Endothelial cell of umbilical vein (primary cell): ENCODE results near the gene MTFP1. TPM values are rescaled to one million over a fixed set of nuclear protein-coding genes. Genes with fewer than 3 reads are reported as not detected.

Source experiments
- BruUV-seq: library from RNA; stranded (reverse); fragments of 400-500 nt; replicated peaks from 2 replicates; lab custom pipeline; 2021; lab: Mats Ljungman, UMichigan
- CTCF ChIA-PET: fragments of 300-600, 350-600 bp; sonication (Branson Sonifier 250); formaldehyde crosslinking; loops from one replicate; lab custom pipeline; 2021; ENCODE audit warnings: antibody characterized with exemption, inconsistent platforms; lab: Charles Lee
- POLR2A ChIA-PET: fragments of 300-600, 350-600 bp; sonication (Branson Sonifier 250); formaldehyde crosslinking; loops from one replicate; lab custom pipeline; 2021; ENCODE audit warnings: antibody characterized with exemption, inconsistent platforms; lab: Charles Lee
- DNase-seq: peaks from one replicate; pipeline ENCODE4 v3.0.0-alpha.2; 2011; ENCODE audit warnings: low read depth, low spot score
- FAIRE-seq: peaks from 2 replicates; lab custom pipeline; 2011; peaks lifted over from hg19 to GRCh38; lab: Jason Lieb, UNC
- H2AFZ ChIP-seq: 2 replicates; pipeline ENCODE4 v1.6.0; 2012; ENCODE audit warnings: low read depth, low read length, control low read depth, inconsistent platforms
- H3K27ac ChIP-seq: 2 replicates; pipeline ENCODE4 v1.5.1; 2011; ENCODE audit warnings: low read depth, mild to moderate bottlenecking, control low read depth, low read length, moderate library complexity; ENCODE audit not compliant: insufficient read depth
- H3K27me3 ChIP-seq, 2 experiments: 2 replicates each; pipeline versions ENCODE4 v1.6.0 to v1.6.1; 2011; ENCODE audit warnings: low read length in 2 of 2, mixed read lengths in 1 of 2; ENCODE audit not compliant: control insufficient read depth in 2 of 2, insufficient read depth in 2 of 2
- H3K36me3 ChIP-seq, 2 experiments: 2 replicates in 1 of 2; 3 replicates in 1 of 2; pipeline ENCODE4 v1.5.1; 2011; ENCODE audit warnings: low read length in 2 of 2, mild to moderate bottlenecking in 1 of 2, moderate library complexity in 1 of 2; ENCODE audit not compliant: control insufficient read depth in 2 of 2, insufficient read depth in 2 of 2; ENCODE audit errors: extremely low read depth in 1 of 2
- H3K4me1 ChIP-seq: 3 replicates; pipeline ENCODE4 v1.5.1; 2011; ENCODE audit warnings: mild to moderate bottlenecking, low read length; ENCODE audit not compliant: control insufficient read depth, insufficient read depth; ENCODE audit errors: extremely low read depth
- H3K4me2 ChIP-seq: 2 replicates; pipeline ENCODE4 v1.6.1; 2011; ENCODE audit warnings: low read length, control low read depth, mixed read lengths; ENCODE audit not compliant: insufficient read depth
- H3K4me3 ChIP-seq, 3 experiments: fragments of 200-600 bp in 1 of 3; sonication (generic), shearing (Covaris generic) in 1 of 3; replicated peaks in 1 of 3; 2 replicates each; pipeline ENCODE4 v1.5.1; 2011 to 2016; ENCODE audit warnings: control low read depth in 3 of 3, low read length in 3 of 3, mild to moderate bottlenecking in 2 of 3, inconsistent platforms in 1 of 3, low read depth in 1 of 3, moderate library complexity in 1 of 3; ENCODE audit not compliant: insufficient read depth in 1 of 3
- H3K79me2 ChIP-seq: 2 replicates; pipeline ENCODE4 v1.6.0; 2012; ENCODE audit warnings: low read length, inconsistent platforms; ENCODE audit not compliant: control insufficient read depth, insufficient read depth
- H3K9ac ChIP-seq: replicated peaks from 2 replicates; pipeline ENCODE3; 2011; ENCODE audit warnings: low read length, control low read depth; ENCODE audit not compliant: insufficient read depth; ENCODE audit errors: extremely low read depth
- H3K9me1 ChIP-seq: replicated peaks from 3 replicates; pipeline ENCODE4 v1.6.0; 2011; ENCODE audit warnings: mild to moderate bottlenecking, low read length; ENCODE audit not compliant: control insufficient read depth, insufficient read depth; ENCODE audit errors: extremely low read depth
- H3K9me3 ChIP-seq: replicated peaks from 2 replicates; pipeline ENCODE4 v1.5.1; 2012; ENCODE audit warnings: low read length, inconsistent platforms; ENCODE audit not compliant: control insufficient read depth, insufficient read depth
- H4K20me1 ChIP-seq: replicated peaks from 2 replicates; pipeline ENCODE3; 2011; ENCODE audit warnings: mild to moderate bottlenecking, low read length; ENCODE audit not compliant: control insufficient read depth, insufficient read depth; ENCODE audit errors: extremely low read depth
- CTCF ChIP-seq, 2 donors: IDR thresholded peaks; 1 replicate in 1 of 2; 2 replicates in 1 of 2; pipeline ENCODE4 v1.5.1; 2011; ENCODE audit warnings: low read length in 2 of 2, mild to moderate bottlenecking in 2 of 2, moderate library complexity in 2 of 2, control low read depth in 1 of 2, inconsistent platforms in 1 of 2, low read depth in 1 of 2; ENCODE audit not compliant: insufficient read depth in 1 of 2; ENCODE audit errors: extremely low read depth in 1 of 2
- EZH2 ChIP-seq: IDR thresholded peaks from 2 replicates; pipeline ENCODE4 v1.6.1; 2012; ENCODE audit warnings: borderline replicate concordance, low read depth, mild to moderate bottlenecking, moderate library complexity, low read length, inconsistent platforms; ENCODE audit not compliant: severe bottlenecking
- FOS ChIP-seq: IDR thresholded peaks from 2 replicates; pipeline ENCODE4 v1.6.1; 2011; ENCODE audit warnings: mild to moderate bottlenecking, low read length, moderate library complexity, borderline replicate concordance; ENCODE audit not compliant: insufficient read depth
- GATA2 ChIP-seq: IDR thresholded peaks from 2 replicates; pipeline ENCODE4 v1.7.0; 2011; ENCODE audit warnings: low read depth, mild to moderate bottlenecking, moderate library complexity, mixed read lengths, low read length; ENCODE audit not compliant: insufficient read length, insufficient read depth
- JUN ChIP-seq: IDR thresholded peaks from 2 replicates; pipeline ENCODE4 v1.6.1; 2011; ENCODE audit warnings: borderline replicate concordance, low read depth; ENCODE audit not compliant: insufficient read length, insufficient read depth
- MAX ChIP-seq: IDR thresholded peaks from 2 replicates; pipeline ENCODE4 v1.6.1; 2011; ENCODE audit not compliant: insufficient read depth, insufficient read length
- MYC ChIP-seq: IDR thresholded peaks from one replicate; pipeline ENCODE4 v1.6.1; 2011; ENCODE audit warnings: mild to moderate bottlenecking, low read depth, low read length
- POLR2A ChIP-seq: IDR thresholded peaks from 2 replicates; pipeline ENCODE4 v1.6.1; 2012; ENCODE audit warnings: low read depth, mild to moderate bottlenecking, control low read depth, low read length
- POLR2AphosphoS5 ChIP-seq: IDR thresholded peaks from 2 replicates; pipeline ENCODE4 v1.6.1; 2012; ENCODE audit warnings: low read depth, mild to moderate bottlenecking, control low read depth, low read length, moderate library complexity; ENCODE audit not compliant: insufficient read depth
- dilution Hi-C: fragments of 300-500 bp; cut with MboI; formaldehyde crosslinking; loops from one replicate; pipeline ENCODE4 v1.15.0; 2019; ENCODE audit warnings: low sequenced_read_pairs; ENCODE audit not compliant: extremely low pct_ligation_motif_present
- intact Hi-C: fragments of 100-400 bp; cut with micrococcal nuclease; formaldehyde crosslinking; loops from one replicate; pipeline ENCODE4 v1.10.0; 2022
- polyA plus RNA-seq, 4 experiments: library from polyadenylated mRNA; depleted of rRNA in 3 of 4; stranded (reverse) in 3 of 4; unstranded in 1 of 4; fragments of >200 nt; gene quantifications; 2 replicates each; pipeline versions ENCODE4 v1.2.1 to v1.2.3, GENCODE V29; 2011 to 2012; ENCODE audit warnings: missing spikeins in 1 of 4
- total RNA-seq: library from RNA; stranded (reverse); gene quantifications from 2 replicates; pipeline ENCODE4 v1.2.3, GENCODE V29; 2021

MTFP1 gene
- total and polyA plus RNA-seq, 2 donors (not counting 3 experiments of a cell fraction or from before 2014, with no cell fraction given), result 30.3 to 41.9 TPM

DNA sequence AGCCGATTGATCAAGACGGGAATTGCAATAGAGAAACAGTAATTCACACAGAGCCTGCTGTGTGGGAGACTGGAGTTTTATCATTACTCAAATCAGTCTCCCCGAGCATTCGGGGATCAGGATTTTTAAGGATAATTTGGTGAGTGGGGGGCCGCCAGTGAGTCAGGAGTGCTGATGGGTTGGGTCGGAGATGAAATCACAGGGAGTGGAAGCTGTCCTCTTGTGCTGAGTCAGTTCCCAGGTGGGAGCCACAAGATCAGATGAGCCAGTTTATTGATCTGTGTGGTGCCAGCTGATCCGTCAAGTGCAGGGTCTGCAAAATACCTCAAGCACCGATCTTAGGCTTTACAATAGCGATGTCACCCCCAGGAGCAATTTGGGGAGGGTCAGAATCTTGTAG lies 15.5 kb downstream of the MTFP1 start:
- H3K9me3 ChIP-seq, result no peaks in the 10 kb centered on the region
- POLR2A ChIA-PET, result no interaction called here
- no peaks in the 10 kb centered on the region for H3K36me3 ChIP-seq
- no peak overlapping the region for H3K27ac ChIP-seq
- H3K27me3 ChIP-seq, result no peaks in the 10 kb centered on the region
- H3K4me3 ChIP-seq, result no peak overlapping the region
- FAIRE-seq (no peak), DNase-seq (no peak)
- BruUV-seq, result no TSS peak
- H3K9ac ChIP-seq, result no peak overlapping the region
- no peak overlapping the region for H2AFZ ChIP-seq
- dilution Hi-C loops (no loop called here), intact Hi-C loops (no loop called here)
- TF ChIP-seq POLR2A, result no peak
- no peak for TF ChIP-seq JUN
- no peak for TF ChIP-seq FOS
- TF ChIP-seq MAX, result no peak
- no peak for TF ChIP-seq GATA2
- TF ChIP-seq EZH2, result no peak
- TF ChIP-seq POLR2AphosphoS5, result no peak
- no peak for TF ChIP-seq CTCF (IDR thresholded peaks at IDR 0.05; ENCODE audit: extremely low read depth in 1 of 2, insufficient read depth in 1 of 2, low read depth in 1 of 2, low read length in 2 of 2)
- TF ChIP-seq MYC, result no peak
- peaks cover under 1% of the 10 kb centered on the region for H3K4me1 ChIP-seq
- H3K79me2 ChIP-seq, result no peaks in the 10 kb centered on the region
- H4K20me1 ChIP-seq, result no peaks in the 10 kb centered on the region
- no peak overlapping the region for H3K4me2 ChIP-seq
- H3K9me1 ChIP-seq, result no peaks in the 10 kb centered on the region
- CTCF ChIA-PET, result interaction anchor here (1.1 to 1.4 kb wide), 2 partner anchors 15 to 153 kb away, joined by 3 to 7 read pairs; no protein-coding TSS in a partner anchor
